HepG2 (cell line): ENCODE data around the gene FKBP1B. TPM values are rescaled to one million over a fixed set of nuclear protein-coding genes. Genes with fewer than 3 reads are reported as not detected.

Source experiments
- FOXK2 ChIP-seq: fragments of 450-650 bp; IDR thresholded peaks from 2 replicates; pipeline ENCODE4 v1.6.1; 2016
- GFI1 ChIP-seq: sonication (generic); formaldehyde crosslinking; IDR thresholded peaks from 2 replicates; pipeline ENCODE4 v1.5.0; 2020; ENCODE audit warnings: missing genetic modification reagents, mild to moderate bottlenecking, borderline replicate concordance
- GTF3A ChIP-seq: sonication (generic); formaldehyde crosslinking; conservative IDR thresholded peaks from 2 replicates; pipeline ENCODE4 v1.4.0; 2020; ENCODE audit warnings: mild to moderate bottlenecking, missing genetic modification reagents
- HNRNPUL1 ChIP-seq: fragments of 200-400 bp; formaldehyde crosslinking; IDR thresholded peaks from 2 replicates; pipeline ENCODE4 v1.6.1; 2017; ENCODE audit warnings: low read depth, mild to moderate bottlenecking, low read length, moderate library complexity
- PHB2 ChIP-seq: fragments of 450-650 bp; IDR thresholded peaks from 2 replicates; pipeline ENCODE4 v1.6.1; 2018; ENCODE audit not compliant: partially characterized antibody
- POLR2AphosphoS2 ChIP-seq: IDR thresholded peaks from 2 replicates; pipeline ENCODE4 v1.6.1; 2011; ENCODE audit warnings: low read depth, low read length, improper control_type of control experiment
- RXRA ChIP-seq: sonication (generic); formaldehyde crosslinking; IDR thresholded peaks from 2 replicates; pipeline ENCODE4 v1.5.1; 2020; ENCODE audit warnings: missing genetic modification reagents
- SALL1 ChIP-seq: sonication (generic); formaldehyde crosslinking; IDR thresholded peaks from 2 replicates; pipeline ENCODE4 v1.8.0; 2022; ENCODE audit warnings: mild to moderate bottlenecking, missing genetic modification reagents
- SMAD1 ChIP-seq: sonication (generic); formaldehyde crosslinking; IDR thresholded peaks from 2 replicates; pipeline ENCODE4 v1.4.0; 2020; ENCODE audit warnings: missing genetic modification reagents, low read depth, mild to moderate bottlenecking, borderline replicate concordance
- WIZ ChIP-seq: sonication (generic); formaldehyde crosslinking; IDR thresholded peaks from 2 replicates; pipeline ENCODE4 v1.5.1; 2020; ENCODE audit warnings: mild to moderate bottlenecking, missing genetic modification reagents
- ZNF235 ChIP-seq: sonication (generic); formaldehyde crosslinking; IDR thresholded peaks from 2 replicates; pipeline ENCODE4 v1.8.1; 2023; ENCODE audit warnings: mild to moderate bottlenecking, missing genetic modification reagents, borderline replicate concordance
- ZNF432 ChIP-seq: sonication (generic); formaldehyde crosslinking; IDR thresholded peaks from 2 replicates; pipeline ENCODE4 v1.5.0; 2020; ENCODE audit warnings: missing genetic modification reagents, mild to moderate bottlenecking, borderline replicate concordance
- ZNF451 ChIP-seq: sonication (generic); formaldehyde crosslinking; IDR thresholded peaks from 2 replicates; pipeline ENCODE4 v1.5.0; 2020; ENCODE audit warnings: mild to moderate bottlenecking, missing genetic modification reagents
- ZNF563 ChIP-seq: sonication (generic); formaldehyde crosslinking; IDR thresholded peaks from 2 replicates; pipeline ENCODE4 v1.8.0; 2022; ENCODE audit warnings: mild to moderate bottlenecking, moderate library complexity, missing genetic modification reagents
- ZNF773 ChIP-seq: sonication (generic); formaldehyde crosslinking; IDR thresholded peaks from 2 replicates; pipeline ENCODE4 v1.4.0; 2020; ENCODE audit warnings: missing genetic modification reagents, borderline replicate concordance
- ZNF850 ChIP-seq: sonication (generic); formaldehyde crosslinking; conservative IDR thresholded peaks from 2 replicates; pipeline ENCODE4 v1.9.0; 2021; ENCODE audit warnings: mild to moderate bottlenecking, missing genetic modification reagents
- polyA plus RNA-seq, 8 experiments: library from polyadenylated mRNA; depleted of rRNA in 3 of 8; stranded (reverse) in 7 of 8; unstranded in 1 of 8; fragments of >200 nt; fragmentation: Illumina TruSeq in 4 of 8; extraction: Trizol in 4 of 8; gene quantifications; 2 replicates each; pipeline versions ENCODE4 v1.2.1 to v1.2.3, GENCODE V29; 2011 to 2016; ENCODE audit warnings: low read depth in 4 of 8, missing spikeins in 1 of 8, mixed read lengths in 1 of 8; ENCODE audit not compliant: insufficient read depth in 1 of 8
- total RNA-seq, 5 experiments: library from RNA; depleted of rRNA; stranded (reverse); fragments of >200 nt; fragmentation: Illumina TruSeq; extraction: Trizol; gene quantifications; 2 replicates each; pipeline ENCODE4 v1.2.3, GENCODE V29; 2016; ENCODE audit warnings: low read depth in 1 of 5
- TF ChIP-seq, protein P1 (sequence below): sonication (generic); formaldehyde crosslinking; IDR thresholded peaks from 2 replicates; pipeline ENCODE4 v1.5.0; 2020; ENCODE audit warnings: missing genetic modification reagents
- TF ChIP-seq, protein P2 (sequence below): sonication (generic); formaldehyde crosslinking; IDR thresholded peaks from 2 replicates; pipeline ENCODE4 v1.9.0; 2022; ENCODE audit warnings: missing genetic modification reagents, mild to moderate bottlenecking, borderline replicate concordance
- TF ChIP-seq, protein P3 (sequence below): sonication (generic); formaldehyde crosslinking; IDR thresholded peaks from 2 replicates; pipeline ENCODE4 v1.8.1; 2022; ENCODE audit warnings: mild to moderate bottlenecking, missing genetic modification reagents
- TF ChIP-seq, protein P4 (sequence below): sonication (generic); formaldehyde crosslinking; conservative IDR thresholded peaks from 2 replicates; pipeline ENCODE4 v1.8.0; 2022; ENCODE audit warnings: missing genetic modification reagents
- TF ChIP-seq, protein P5 (sequence below): sonication (generic); formaldehyde crosslinking; IDR thresholded peaks from 2 replicates; pipeline ENCODE4 v1.4.0; 2020; ENCODE audit warnings: mild to moderate bottlenecking, missing genetic modification reagents, borderline replicate concordance

Gene FKBP1B
- total and polyA plus RNA-seq, 2 of the 13 experiments (the other 11 are each of a cell fraction or from before 2014, with no cell fraction given) = 35.2 to 96.3 TPM

DNA sequence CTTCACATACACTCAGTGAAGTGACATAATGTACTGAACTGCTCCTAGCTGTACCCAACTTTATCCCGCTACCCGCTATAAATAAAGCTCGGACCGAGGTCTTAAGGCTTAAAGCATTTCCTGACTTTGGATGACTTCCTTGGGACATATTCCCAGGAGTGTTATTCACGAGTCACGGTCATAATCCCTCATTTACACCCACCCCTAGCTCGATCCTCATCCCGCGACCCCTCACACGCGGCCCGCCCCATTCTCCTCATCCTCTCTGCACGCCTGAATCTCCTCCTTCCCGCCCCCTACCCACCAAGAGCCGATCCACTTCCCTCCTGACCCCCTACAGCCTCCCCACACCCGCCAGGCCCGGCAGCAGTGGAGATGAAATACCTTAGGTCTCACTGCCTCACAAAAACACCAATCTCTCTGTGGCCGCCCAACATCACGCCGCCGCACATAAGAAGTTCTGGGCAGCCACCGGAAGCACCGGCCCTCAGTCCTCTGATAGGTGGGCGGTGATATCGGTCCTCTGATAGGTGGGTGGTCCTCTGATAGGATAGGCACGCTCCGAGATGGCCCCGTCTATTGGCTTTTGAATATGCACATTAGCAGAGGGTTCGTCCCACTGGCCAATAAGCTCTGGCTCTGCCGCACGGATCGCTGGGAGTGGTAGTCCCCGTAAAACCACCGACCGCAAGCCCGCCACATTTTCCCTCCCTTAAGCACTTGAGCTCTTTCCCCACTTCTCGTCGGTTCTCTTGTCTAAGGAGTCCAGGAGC is 2.4 kb upstream of the FKBP1B start, which contains the start of gene WDCP (continued):
- TF ChIP-seq ZNF432 = no peak
- no peak for TF ChIP-seq PHB2
- TF ChIP-seq ZNF563 (CRISPR knock-in tag) = peak; percentile 37; the same call in 1 of the 2 replicates
- no peak for TF ChIP-seq ZNF451 (CRISPR knock-in tag)
- no peak for TF ChIP-seq FOXK2
- peak; percentile 72; the same call in 1 of the 2 replicates for TF ChIP-seq GFI1 (CRISPR knock-in tag)
- TF ChIP-seq GTF3A (CRISPR knock-in tag) = no peak; the same call in 1 of the 2 replicates
- TF ChIP-seq POLR2AphosphoS2 = peak; percentile 94
- TF ChIP-seq, protein P1, sequence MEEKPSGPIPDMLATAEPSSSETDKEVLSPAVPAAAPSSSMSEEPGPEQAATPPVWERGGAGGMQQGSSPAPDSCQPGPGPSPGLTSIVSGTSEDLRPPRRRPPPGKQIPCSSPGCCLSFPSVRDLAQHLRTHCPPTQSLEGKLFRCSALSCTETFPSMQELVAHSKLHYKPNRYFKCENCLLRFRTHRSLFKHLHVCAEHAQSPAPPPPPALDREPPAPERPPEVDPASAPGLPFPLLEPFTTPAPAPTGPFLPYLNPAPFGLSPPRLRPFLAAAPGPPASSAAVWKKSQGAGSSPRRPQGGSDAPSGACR (CRISPR knock-in tag) = no peak
- TF ChIP-seq, protein P2, sequence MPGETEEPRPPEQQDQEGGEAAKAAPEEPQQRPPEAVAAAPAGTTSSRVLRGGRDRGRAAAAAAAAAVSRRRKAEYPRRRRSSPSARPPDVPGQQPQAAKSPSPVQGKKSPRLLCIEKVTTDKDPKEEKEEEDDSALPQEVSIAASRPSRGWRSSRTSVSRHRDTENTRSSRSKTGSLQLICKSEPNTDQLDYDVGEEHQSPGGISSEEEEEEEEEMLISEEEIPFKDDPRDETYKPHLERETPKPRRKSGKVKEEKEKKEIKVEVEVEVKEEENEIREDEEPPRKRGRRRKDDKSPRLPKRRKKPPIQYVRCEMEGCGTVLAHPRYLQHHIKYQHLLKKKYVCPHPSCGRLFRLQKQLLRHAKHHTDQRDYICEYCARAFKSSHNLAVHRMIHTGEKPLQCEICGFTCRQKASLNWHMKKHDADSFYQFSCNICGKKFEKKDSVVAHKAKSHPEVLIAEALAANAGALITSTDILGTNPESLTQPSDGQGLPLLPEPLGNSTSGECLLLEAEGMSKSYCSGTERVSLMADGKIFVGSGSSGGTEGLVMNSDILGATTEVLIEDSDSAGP (CRISPR knock-in tag) = peak; percentile 73
- no peak for TF ChIP-seq RXRA
- TF ChIP-seq, protein P3, sequence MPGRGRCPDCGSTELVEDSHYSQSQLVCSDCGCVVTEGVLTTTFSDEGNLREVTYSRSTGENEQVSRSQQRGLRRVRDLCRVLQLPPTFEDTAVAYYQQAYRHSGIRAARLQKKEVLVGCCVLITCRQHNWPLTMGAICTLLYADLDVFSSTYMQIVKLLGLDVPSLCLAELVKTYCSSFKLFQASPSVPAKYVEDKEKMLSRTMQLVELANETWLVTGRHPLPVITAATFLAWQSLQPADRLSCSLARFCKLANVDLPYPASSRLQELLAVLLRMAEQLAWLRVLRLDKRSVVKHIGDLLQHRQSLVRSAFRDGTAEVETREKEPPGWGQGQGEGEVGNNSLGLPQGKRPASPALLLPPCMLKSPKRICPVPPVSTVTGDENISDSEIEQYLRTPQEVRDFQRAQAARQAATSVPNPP = 0 out of 2 replicates have a peak, but pooled peaks have one; percentile 34
- no peak for TF ChIP-seq HNRNPUL1
- no peak for TF ChIP-seq ZNF850 (CRISPR knock-in tag)
- peak; percentile 73; the same call in 1 of the 2 replicates for TF ChIP-seq SMAD1 (CRISPR knock-in tag)
- TF ChIP-seq ZNF773 (CRISPR knock-in tag) = no peak
- TF ChIP-seq, protein P4, sequence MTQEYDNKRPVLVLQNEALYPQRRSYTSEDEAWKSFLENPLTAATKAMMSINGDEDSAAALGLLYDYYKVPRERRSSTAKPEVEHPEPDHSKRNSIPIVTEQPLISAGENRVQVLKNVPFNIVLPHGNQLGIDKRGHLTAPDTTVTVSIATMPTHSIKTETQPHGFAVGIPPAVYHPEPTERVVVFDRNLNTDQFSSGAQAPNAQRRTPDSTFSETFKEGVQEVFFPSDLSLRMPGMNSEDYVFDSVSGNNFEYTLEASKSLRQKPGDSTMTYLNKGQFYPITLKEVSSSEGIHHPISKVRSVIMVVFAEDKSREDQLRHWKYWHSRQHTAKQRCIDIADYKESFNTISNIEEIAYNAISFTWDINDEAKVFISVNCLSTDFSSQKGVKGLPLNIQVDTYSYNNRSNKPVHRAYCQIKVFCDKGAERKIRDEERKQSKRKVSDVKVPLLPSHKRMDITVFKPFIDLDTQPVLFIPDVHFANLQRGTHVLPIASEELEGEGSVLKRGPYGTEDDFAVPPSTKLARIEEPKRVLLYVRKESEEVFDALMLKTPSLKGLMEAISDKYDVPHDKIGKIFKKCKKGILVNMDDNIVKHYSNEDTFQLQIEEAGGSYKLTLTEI (CRISPR knock-in tag) = no peak
- no peak for TF ChIP-seq WIZ
- peak; percentile 73 for TF ChIP-seq SALL1 (CRISPR knock-in tag)
- TF ChIP-seq, protein P5, sequence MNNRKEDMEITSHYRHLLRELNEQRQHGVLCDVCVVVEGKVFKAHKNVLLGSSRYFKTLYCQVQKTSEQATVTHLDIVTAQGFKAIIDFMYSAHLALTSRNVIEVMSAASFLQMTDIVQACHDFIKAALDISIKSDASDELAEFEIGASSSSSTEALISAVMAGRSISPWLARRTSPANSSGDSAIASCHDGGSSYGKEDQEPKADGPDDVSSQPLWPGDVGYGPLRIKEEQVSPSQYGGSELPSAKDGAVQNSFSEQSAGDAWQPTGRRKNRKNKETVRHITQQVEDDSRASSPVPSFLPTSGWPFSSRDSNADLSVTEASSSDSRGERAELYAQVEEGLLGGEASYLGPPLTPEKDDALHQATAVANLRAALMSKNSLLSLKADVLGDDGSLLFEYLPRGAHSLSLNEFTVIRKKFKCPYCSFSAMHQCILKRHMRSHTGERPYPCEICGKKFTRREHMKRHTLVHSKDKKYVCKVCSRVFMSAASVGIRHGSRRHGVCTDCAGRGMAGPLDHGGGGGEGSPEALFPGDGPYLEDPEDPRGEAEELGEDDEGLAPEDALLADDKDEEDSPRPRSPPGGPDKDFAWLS = no peak
- 0 out of 2 replicates have a peak, but pooled peaks have one; percentile 69 for TF ChIP-seq ZNF235
